ENCODE results near the gene HECTD3.

GRCh38 chr1:44988531-44989156, 22.5 kb downstream of the HECTD3 start:
- TF ChIP-seq, protein P1, sequence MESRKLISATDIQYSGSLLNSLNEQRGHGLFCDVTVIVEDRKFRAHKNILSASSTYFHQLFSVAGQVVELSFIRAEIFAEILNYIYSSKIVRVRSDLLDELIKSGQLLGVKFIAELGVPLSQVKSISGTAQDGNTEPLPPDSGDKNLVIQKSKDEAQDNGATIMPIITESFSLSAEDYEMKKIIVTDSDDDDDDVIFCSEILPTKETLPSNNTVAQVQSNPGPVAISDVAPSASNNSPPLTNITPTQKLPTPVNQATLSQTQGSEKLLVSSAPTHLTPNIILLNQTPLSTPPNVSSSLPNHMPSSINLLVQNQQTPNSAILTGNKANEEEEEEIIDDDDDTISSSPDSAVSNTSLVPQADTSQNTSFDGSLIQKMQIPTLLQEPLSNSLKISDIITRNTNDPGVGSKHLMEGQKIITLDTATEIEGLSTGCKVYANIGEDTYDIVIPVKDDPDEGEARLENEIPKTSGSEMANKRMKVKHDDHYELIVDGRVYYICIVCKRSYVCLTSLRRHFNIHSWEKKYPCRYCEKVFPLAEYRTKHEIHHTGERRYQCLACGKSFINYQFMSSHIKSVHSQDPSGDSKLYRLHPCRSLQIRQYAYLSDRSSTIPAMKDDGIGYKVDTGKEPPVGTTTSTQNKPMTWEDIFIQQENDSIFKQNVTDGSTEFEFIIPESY (IDR thresholded peaks at IDR 0.05; ENCODE audit: extremely low read depth, insufficient replicate concordance, low read length), result no peak
- TF ChIP-seq POLR2A (IDR thresholded peaks at IDR 0.05; ENCODE audit: borderline replicate concordance, extremely low read depth, insufficient read depth, insufficient read length), result no peak
- no peak for TF ChIP-seq ELF1 (IDR thresholded peaks at IDR 0.05; ENCODE audit: borderline replicate concordance, low read depth)
- TF ChIP-seq, protein P2, sequence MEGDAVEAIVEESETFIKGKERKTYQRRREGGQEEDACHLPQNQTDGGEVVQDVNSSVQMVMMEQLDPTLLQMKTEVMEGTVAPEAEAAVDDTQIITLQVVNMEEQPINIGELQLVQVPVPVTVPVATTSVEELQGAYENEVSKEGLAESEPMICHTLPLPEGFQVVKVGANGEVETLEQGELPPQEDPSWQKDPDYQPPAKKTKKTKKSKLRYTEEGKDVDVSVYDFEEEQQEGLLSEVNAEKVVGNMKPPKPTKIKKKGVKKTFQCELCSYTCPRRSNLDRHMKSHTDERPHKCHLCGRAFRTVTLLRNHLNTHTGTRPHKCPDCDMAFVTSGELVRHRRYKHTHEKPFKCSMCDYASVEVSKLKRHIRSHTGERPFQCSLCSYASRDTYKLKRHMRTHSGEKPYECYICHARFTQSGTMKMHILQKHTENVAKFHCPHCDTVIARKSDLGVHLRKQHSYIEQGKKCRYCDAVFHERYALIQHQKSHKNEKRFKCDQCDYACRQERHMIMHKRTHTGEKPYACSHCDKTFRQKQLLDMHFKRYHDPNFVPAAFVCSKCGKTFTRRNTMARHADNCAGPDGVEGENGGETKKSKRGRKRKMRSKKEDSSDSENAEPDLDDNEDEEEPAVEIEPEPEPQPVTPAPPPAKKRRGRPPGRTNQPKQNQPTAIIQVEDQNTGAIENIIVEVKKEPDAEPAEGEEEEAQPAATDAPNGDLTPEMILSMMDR (IDR thresholded peaks at IDR 0.05 in 2 of 3, conservative IDR thresholded peaks at IDR 0.05 in 1 of 3; ENCODE audit: borderline replicate concordance in 1 of 3, insufficient read depth in 1 of 3, low read depth in 2 of 3, low read length in 2 of 3), result no peak
- TF ChIP-seq POLR2AphosphoS5 (IDR thresholded peaks at IDR 0.05; ENCODE audit: low read depth, low read length), result no peak
- TF ChIP-seq TCF7L2 (IDR thresholded peaks at IDR 0.05; ENCODE audit: borderline replicate concordance, extremely low read depth, insufficient read depth, insufficient read length), result no peak
- no peak for TF ChIP-seq SP1 (IDR thresholded peaks at IDR 0.05; ENCODE audit: low read depth)
- TF ChIP-seq JUND (IDR thresholded peaks at IDR 0.05), result no peak

Measured in HCT116 (cell line).